Activated CD8-positive, alpha-beta memory T cell treated with anti-CD3 and anti-CD28 coated beads for 48 hours (primary cell): ENCODE results near the gene MAS1L.

ENCODE experiments used
- DNase-seq, 3 experiments: peaks; one replicate each; pipeline ENCODE4 v3.0.0-alpha.2; 2020; ENCODE audit warnings: low read depth in 2 of 3, low spot score in 2 of 3

Gene MAS1L

DNA sequence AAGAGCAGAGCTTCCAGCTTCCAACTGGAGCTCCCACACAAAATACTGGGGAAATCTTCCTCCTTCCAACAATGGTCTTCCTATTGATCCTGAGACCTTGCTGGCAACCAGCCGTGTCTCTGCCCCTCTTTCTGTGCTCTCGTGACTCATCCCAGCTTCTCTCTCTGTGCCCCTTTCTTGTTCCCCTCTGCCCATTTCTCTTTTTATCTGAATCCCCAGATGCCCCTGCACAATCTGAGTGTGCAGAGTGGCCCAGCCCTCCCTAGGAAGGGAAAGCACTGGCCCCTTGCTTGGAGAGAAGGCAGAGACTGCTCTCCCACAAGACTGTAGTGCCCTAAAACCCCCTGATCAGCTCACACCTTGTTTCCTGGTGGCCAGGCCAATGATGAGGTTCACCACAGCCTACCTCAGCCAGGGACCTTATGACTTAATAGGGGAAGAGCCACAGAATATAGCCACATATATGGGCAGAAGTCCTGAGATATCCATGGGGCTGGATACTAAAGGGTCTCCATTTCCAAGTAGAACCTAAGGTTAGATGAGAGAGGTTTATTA is 23.1 kb upstream of the MAS1L start:
- no peak for DNase-seq

DNA sequence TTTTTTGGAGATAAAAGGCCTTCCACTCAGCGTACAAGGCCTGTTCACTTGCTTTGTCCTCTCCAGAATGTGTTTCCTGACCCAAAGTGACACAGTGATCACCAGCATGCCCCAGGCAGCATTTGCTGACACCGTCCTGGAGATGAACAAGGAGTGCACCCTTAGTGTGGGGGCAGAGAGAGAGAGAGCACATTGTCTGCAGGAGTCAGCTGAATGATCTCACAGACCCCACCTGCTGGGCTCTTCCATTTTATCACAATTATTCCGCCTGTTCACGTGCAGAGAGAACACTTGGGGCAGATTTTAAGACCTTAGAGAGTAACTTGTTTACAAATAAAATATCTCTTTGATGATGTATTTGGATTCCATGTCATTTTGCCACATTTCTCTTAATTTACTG is 22.4 kb upstream of the MAS1L start:
- DNase-seq: no peak

DNA sequence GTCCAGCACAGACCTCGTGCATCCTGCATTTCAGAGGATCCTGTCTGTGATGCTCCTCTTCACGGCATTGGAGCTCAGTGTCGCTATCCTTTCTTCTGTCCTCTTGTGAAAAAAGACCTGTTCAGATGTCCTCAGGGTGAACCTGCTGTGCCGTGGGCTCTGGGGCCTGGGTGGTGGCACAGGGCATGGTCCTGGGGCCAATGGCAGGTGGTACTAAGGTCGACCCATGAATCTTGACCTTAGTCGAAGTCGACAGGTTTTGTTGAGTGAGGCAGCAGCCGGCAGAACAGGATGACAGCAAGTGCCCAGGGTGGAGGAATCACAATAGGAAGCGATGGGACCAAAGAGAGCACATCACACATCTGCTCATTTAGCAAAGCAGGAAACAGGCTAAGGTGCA is 22.0 kb upstream of the MAS1L start:
- DNase-seq: no peak

DNA sequence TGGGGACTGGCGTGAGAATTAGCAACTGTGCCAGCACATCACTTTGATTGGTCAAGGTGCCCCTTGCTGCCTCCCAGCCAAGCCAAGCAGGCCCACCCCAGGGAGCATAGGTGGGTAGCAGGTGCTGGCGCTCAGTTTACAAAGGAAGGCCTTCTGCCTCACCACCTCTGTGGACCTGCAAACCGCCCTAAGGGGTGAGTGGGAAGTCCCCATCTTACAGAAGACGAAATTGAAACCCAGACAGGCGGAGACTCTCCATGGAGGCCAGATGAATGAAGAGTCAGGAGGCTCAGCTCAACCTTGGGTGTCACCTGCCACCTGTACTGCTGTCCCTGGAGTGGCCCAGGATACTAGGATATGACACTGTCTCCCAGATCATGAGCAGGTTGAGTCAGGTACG is 21.5 kb upstream of the MAS1L start:
- no peak for DNase-seq

DNA sequence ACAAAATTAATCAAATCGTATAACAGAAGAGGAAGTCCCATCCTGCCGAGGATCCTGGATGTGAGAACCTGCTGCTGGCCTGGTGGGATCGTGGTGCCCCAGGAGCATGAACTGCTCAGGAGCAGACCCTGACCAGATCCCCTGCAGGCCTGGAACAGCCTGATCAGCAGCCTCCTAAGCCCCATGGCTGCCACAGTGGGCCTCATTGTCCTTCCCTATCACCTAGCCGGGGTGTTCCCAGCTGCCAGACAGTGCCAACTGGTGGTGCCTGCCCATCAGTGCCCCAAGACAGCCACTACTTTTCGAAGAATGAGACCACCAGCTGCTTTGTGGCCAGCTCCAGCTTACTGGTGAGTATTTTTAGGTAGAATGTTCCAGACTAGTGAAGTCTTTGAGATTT is 19.6 kb upstream of the MAS1L start:
- DNase-seq: no peak

DNA sequence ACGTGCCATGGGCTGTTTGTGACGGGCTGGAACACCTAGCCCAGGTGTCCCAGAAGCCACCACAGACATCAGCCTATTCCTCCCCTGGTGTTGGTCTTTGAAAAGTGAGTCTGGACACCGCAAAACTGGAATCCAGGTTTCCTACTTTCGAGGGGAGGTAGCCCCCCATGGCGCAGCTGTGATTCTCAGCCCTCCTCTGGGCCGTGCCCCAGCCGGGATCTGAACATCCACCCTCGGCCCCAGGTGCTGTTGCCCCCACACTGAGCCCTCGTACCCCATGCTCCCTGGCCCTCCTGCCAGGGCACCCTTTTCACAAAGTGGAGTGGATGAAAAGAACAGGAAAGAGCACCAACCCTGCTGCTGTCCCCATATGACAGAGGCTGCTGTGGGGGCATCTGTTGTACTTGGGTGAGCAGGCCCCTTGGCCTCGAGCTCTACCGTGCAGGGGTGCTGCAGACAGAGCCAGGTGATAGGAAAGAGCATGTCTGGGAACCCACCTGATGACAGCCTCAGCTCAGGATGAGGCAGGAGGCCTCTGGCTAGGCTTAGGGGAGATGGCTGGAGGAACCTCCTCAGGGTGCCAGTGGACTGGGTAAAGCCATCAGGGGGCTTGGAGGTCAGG is 18.8 kb upstream of the MAS1L start:
- DNase-seq: no peak

DNA sequence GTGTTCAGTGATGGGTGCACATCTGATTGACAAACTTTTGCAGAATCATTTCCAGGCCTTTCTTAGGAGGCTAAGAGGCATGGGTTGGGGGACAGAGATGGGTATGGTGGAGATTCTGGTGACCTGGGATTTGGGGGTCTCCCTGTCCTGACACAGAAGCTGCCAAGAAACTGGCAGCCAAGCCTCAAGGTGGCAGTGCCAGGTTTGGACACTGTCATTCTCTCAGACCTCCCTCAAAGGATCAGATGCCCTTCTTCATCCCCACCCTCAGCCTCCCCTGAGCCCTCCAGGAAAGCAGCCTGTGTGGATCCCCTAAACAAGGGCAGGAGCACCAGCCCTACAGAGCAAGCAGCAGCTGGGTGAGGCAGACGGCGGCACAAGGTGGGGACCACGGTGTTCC is 18.1 kb upstream of the MAS1L start:
- no peak for DNase-seq

DNA sequence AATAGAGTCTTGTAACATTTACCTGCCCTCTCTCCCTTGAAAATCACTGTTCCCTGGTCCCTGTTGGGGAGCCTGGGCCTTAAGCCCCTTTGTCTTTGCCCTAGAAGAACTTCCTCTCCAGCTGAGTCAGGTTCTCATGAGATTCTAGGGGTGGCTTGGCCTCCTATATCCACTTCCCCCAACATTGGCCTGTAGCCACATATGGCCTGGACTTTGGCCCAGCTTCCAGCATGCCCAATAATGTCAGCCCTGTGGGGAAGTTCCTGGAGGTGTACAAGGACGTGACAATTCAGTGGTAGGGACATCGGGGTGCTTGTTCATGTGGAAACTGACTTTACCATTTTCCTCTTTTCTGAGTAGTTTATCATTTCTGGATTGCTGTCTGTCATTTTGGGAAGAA is 17.2 kb upstream of the MAS1L start:
- no peak for DNase-seq

DNA sequence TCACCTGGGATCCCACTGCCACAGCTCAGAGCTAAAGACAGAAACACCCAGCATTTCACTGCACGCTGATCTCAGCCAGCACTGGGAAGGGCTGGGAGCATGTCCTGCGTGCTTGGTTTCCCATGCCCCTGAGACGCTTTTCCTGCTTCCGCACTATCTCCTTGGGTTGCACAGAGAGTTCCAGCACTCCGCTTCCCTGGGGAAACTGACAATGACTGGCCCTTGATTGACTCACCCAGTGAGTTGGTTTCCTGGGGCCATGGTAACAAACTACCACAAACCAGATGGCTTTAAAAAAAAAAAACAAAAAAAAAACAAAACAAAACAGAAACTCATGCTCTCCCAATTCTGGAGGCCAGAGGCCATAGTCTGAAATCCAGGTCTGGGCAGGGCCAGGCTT is 14.8 kb upstream of the MAS1L start:
- no peak for DNase-seq

DNA sequence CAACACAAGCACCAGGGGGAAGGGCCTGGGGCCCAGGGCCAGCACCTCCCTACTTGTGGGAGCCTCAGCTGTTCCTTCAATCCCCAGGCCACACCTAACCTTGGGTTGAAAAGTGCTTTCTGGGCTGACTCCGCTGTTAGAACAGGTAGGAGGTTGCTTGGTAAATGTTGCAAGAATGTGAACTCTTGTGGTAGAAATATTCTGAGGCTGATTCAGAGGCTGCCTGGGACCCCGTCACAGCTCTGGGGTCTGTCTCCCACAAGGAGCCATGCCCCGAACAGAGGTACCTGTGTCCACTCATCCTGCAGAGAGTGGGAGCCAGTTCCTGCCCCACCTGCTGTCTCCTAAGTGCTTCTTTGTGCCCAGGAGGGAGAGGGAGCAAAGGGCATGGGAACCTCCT is 14.4 kb upstream of the MAS1L start:
- DNase-seq: no peak

DNA sequence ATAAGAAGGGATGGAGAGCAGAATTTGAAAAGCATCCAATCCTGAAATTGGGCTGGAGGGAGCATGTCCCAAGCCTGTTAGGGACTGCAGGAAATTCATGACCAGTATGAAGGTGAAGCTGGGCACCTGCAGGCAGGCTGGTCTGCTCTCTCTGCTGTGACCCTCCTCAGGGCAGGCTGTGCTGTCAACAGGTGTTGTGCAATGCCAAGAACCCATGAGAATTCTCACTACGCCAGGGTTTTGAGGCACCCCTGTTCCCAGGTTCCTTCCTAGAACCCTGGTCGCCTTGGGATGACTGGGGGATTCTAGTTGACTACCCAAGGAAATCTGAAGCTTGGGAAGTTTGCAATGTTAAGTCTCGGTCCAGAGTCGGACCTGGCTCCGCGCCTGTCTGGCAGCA is 13.3 kb upstream of the MAS1L start:
- DNase-seq: no peak

DNA sequence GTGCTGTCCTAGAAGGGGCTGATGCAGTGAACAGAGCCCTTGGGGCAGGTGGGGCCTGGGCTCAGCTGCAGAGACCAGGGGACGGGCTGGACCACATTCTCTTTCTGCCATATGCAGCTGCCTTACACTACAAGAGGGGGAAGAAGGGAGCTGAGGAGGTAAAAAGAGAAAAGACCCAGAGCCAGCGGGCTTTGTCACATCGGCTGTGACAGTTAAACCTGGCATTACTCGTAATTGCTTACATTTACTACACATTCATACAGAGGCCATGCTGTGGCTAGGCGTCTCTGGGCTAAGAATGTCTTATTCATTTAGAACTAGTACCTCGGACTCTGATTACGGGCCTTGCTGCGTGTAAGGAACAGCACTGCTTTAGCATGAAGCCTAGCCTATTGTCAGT is 12.8 kb upstream of the MAS1L start:
- DNase-seq: no peak

DNA sequence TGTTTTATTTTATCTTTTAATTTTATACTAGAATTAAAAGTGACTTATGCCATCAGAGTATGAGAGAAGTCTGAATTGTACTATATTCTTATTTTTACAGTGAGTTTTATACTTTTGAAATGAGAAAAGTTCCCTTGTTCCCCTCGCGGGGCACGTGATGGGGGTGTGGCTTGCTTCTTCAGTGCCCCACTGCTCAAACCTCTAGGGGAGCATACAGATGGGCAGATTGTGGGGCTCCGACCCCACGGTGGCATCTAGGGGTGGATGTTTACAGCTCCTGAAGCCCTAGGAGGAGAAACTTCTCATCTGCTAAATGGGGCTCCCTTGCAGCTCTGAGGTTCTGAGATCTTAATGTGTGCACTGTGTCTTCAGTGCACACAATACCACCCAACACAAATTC is 11.9 kb upstream of the MAS1L start:
- no peak for DNase-seq

DNA sequence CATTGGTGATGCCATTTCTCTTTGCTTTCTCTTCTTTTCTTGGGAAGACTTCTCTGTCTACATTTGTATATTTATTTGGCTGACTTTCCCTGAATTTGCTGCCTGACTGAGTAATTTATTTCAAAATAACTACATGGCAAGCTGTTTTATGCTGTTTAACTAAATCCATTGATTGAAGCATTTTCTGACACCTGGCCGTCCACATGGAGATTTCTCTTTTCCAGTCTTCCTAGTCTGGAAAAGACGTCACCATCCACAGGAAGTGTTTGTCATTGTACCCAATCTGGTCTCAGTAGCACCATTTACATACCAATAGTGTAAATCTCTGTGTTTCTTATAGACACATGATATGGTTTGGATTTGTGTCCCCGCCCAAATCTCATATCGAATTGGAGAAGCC is 9.2 kb upstream of the MAS1L start:
- DNase-seq: no peak

DNA sequence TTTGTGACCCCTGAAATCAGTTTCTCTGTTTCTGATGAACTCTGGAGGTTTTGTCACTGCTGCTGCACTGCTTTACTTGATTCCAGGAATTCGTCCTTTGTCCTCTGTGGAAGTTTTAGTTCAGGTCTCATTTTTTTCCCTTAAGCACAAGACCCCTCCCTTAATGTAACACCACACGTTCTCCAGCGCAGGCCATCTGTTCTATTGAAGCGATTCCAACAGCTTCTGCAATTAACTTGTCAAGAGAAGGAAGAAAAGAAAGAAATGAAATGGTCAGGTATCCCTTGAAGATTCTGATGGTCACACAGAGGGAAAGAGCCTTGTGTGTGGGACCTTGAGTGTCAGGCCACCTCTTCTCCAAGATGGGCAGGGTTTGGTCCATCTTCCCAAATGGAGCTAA is 7.8 kb upstream of the MAS1L start:
- no peak for DNase-seq

DNA sequence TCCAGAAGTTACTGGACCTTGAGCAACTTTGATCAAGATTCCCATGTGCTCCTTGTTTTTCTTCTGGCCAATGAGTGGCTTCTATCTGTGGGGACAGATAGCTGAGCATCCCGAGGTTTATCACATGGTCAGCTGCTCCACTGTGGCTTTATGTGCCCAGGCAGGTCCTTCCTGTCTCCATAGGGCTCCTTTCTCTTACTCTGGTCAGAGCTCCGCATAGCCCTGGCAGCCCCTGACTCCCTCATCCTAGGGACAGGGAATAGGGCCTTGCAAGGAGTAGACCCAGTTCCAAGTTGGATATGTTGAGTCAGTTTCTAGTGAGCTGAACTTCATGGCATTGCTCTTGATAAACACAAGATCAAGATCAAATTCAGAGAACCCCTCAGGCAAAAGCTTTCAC is 6.4 kb upstream of the MAS1L start:
- no peak for DNase-seq

DNA sequence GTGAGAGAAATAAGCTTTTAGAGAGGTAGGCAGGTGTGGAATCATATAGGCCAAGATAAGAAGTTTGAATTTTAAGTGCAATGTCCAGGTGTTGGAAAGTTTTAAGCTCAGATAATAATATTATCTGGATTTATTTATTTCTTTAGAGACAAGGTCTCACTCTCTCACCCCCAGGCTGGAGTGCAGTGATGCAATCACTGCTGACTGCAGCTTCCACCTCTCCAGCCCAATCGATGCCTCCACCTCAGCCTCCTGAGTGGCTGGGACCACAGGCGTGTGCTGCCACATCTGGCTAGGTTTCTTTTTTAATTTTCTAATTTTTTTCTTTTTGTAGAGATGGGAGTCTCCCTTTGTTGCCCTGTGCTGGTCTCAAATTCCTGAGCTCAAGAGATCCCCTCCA is 5.5 kb upstream of the MAS1L start:
- DNase-seq: no peak

DNA sequence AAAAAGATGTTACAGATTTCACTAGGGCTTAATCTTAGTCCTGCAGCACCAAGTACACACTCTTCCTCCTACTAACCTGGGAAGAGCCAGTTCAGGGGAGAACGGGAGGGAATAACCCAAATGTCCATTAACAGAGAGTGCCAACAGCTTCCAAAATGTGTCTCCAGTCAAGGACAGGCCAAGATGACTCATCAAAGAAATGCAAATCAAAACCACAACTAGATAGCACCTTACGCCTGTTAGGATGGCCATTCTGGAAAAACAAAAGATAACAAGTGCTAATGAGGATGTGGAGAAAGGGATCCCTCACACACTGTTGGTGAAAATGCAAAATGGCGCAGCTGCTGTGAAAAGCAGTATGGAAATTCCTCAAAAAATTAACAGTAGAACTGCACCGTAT is 3.8 kb upstream of the MAS1L start:
- no peak for DNase-seq

DNA sequence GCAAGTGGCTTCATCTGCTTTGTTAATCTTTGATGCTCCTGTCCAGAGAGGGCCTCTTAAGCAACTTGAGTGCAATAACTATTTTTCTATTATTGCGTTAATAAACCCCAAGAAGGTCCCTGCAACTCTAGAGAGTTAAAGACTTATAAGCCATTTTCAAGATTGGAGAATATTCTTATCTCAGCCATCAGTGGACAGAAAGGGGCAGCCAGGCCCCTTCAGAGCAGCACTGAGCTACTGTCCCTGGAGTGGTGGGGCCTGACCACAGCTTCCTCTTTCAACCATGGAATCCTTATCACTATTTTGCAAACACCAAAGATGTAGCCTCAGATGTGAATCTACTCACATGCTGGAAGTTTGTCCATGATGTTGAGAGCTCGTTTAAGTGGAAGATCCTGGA is 2.8 kb upstream of the MAS1L start:
- DNase-seq: no peak

DNA sequence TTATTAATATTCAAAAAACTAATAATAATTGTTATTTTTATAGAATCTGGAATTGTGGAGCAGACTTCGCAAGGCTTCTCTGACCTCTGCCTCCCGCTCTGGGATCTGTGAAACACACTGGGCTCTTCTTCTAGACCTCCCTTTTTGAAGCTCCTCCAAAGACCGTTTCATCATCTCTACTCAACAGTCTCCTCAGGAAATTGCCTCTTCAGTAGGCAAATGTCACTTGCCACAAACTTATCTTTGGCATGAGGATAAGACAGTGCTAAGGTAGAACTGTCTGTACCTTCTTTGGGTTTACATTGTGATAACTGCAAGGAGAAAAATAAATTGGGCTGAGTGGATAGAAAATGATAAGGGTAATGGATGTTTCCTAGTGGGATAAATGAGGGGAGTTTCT is 2.3 kb upstream of the MAS1L start:
- no peak for DNase-seq

DNA sequence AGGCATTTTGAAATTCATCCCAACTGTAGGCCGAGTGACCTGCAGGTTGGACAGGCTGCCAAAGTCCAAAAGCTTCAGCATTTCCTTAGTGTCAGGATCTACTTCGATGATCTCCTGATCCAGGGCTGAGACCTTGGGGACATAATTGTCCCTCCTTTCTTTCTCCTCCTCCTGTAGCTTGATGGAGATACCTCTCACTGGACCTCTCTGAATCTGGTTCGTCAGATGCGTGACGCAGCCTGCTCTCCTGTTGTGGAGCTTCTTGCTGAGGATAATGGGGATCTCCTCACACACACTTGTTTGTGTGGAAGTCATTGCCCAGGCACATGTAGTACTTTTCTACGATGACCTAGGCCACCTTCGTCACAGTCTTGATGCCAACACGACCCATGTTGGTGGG is 1.5 kb upstream of the MAS1L start:
- no peak for DNase-seq

DNA sequence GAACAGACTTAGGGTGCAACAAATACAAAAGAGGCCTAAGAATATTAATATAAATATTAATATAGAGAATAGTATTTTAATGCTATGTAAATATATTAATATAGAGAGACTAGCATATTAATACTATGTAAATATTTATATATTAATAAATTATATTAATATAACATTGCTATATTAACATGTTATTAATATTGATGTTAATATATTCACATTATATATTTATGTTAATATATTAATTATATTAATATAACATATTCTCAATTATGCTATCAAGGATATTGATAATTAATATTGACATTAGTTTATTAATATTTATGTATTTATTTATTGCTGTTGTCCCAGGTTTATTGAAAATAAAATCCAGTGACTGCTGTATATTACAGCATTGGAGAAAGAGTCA is 1.1 kb upstream of the MAS1L start:
- DNase-seq: no peak

DNA sequence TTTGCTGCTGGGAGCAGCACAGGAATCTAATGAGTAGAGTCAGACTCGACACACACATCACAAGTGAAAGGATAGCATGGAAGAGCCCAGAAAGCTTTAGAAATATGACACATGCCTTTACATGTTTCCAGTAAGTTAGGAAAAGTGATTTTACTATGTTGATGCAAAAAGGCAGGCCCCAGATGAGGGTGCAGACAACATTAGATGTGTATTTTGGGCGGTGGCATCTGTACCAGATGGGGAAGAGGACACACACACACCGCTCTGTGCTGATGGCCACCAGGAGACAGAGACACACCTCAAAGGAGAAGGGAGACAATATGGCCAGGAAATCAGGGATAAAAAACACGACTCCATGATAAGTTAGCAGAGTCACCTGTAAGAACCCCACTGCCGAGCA is 625 bp downstream of the MAS1L start:
- DNase-seq: no peak

DNA sequence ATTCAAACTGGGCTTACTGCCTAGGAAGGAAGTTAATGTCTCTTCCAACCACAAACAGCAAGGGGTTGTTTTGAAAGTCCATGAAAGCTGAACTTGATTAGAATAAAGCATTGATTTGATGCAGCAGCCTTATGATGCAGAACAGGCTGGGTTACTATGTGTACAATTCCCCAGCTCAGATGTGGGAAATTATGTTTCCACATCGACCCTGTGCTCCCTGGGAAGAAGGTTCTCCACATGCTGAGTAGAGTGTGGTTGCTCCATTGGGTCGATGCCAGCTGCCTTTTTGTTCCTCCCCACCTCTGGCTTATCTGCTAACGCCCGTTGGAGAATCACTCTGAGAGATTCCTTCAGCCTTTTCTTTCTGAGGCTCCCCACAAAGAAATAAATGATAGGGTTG is 1.2 kb downstream of the MAS1L start:
- no peak for DNase-seq
